Fibroblast of lung (primary cell): Measurements from ENCODE around the gene BTBD9. TPM values are rescaled to one million over a fixed set of nuclear protein-coding genes. Genes with fewer than 3 reads are reported as not detected.
A peak's percentile ranks its signal among the peaks of the same experiment; 100 is the strongest.

Source experiments
- DNase-seq, 2 donors: peaks; one replicate each; pipeline versions ENCODE4 v3.0.0 to v3.0.0-alpha.2; 2010; ENCODE audit warnings: low read depth in 2 of 2
- H2AFZ ChIP-seq: 2 replicates; pipeline ENCODE4 v1.5.1; 2012; ENCODE audit warnings: low read length, control low read depth, inconsistent platforms
- H3K27ac ChIP-seq: 2 replicates; pipeline ENCODE4 v1.5.1; 2011; ENCODE audit warnings: low read length, control low read depth; ENCODE audit not compliant: insufficient read depth
- H3K27me3 ChIP-seq: 2 replicates; pipeline ENCODE4 v1.5.1; 2011; ENCODE audit warnings: mild to moderate bottlenecking, low read length; ENCODE audit not compliant: control insufficient read depth, insufficient read depth
- H3K36me3 ChIP-seq: 2 replicates; pipeline ENCODE4 v1.5.1; 2011; ENCODE audit warnings: low read length; ENCODE audit not compliant: control insufficient read depth, insufficient read depth
- H3K4me1 ChIP-seq: 2 replicates; pipeline ENCODE4 v1.5.1; 2011; ENCODE audit warnings: low read length; ENCODE audit not compliant: control insufficient read depth, insufficient read depth; ENCODE audit errors: extremely low read depth
- H3K4me2 ChIP-seq: 2 replicates; pipeline ENCODE4 v1.5.1; 2011; ENCODE audit warnings: low read length, control low read depth; ENCODE audit not compliant: insufficient read depth; ENCODE audit errors: extremely low read depth
- H3K4me3 ChIP-seq, 4 experiments: fragments of 200-600 bp in 1 of 4; sonication (generic) in 1 of 4; replicated peaks in 1 of 4; 2 replicates each; pipeline ENCODE4 v1.5.1; 2011 to 2016; ENCODE audit warnings: low read length in 4 of 4, low read depth in 3 of 4, mild to moderate bottlenecking in 3 of 4, control low read depth in 2 of 4, inconsistent platforms in 1 of 4, mixed read lengths in 1 of 4; ENCODE audit not compliant: insufficient read depth in 1 of 4; ENCODE audit errors: control extremely low read depth in 1 of 4
- H3K79me2 ChIP-seq: 2 replicates; pipeline ENCODE4 v1.5.1; 2012; ENCODE audit warnings: mild to moderate bottlenecking, low read length, inconsistent platforms; ENCODE audit not compliant: control insufficient read depth, insufficient read depth
- H3K9ac ChIP-seq: 2 replicates; pipeline ENCODE4 v1.5.1; 2011; ENCODE audit warnings: mild to moderate bottlenecking, low read length, control low read depth; ENCODE audit not compliant: insufficient read depth
- H3K9me3 ChIP-seq: 2 replicates; pipeline ENCODE4 v1.5.1; 2012; ENCODE audit warnings: low read depth, low read length; ENCODE audit not compliant: control insufficient read depth, insufficient read depth
- H4K20me1 ChIP-seq: 2 replicates; pipeline ENCODE4 v1.5.1; 2011; ENCODE audit warnings: low read length; ENCODE audit not compliant: control insufficient read depth, insufficient read depth; ENCODE audit errors: extremely low read depth
- EZH2 ChIP-seq: IDR thresholded peaks from 2 replicates; pipeline ENCODE4 v1.5.1; 2012; ENCODE audit warnings: low read length, control low read depth, mild to moderate bottlenecking; ENCODE audit errors: missing control alignments
- polyA plus RNA-seq, 2 donors: library from polyadenylated mRNA; depleted of rRNA in 1 of 2; stranded (reverse) in 1 of 2; unstranded in 1 of 2; fragments of >200 nt; gene quantifications; 2 replicates each; pipeline ENCODE4 v1.2.1, GENCODE V29; 2011 to 2012; ENCODE audit warnings: missing spikeins in 1 of 2
- total RNA-seq: library from RNA; depleted of rRNA; stranded (reverse); fragments of >200 nt; gene quantifications from 2 replicates; pipeline ENCODE4 v1.2.1, GENCODE V29; 2014
- TF ChIP-seq, protein P1 (sequence below), 2 donors: IDR thresholded peaks in 1 of 2; conservative IDR thresholded peaks in 1 of 2; 1 replicate in 1 of 2; 2 replicates in 1 of 2; pipeline ENCODE4 v1.5.1; 2011 to 2012; ENCODE audit warnings: low read length in 2 of 2, control low read depth in 1 of 2, inconsistent platforms in 1 of 2, low read depth in 1 of 2, mild to moderate bottlenecking in 1 of 2

BTBD9 gene
- total and polyA plus RNA-seq, 2 donors (not counting 1 experiment from before 2014, with no cell fraction given), result 7.7 to 13.4 TPM

DNA sequence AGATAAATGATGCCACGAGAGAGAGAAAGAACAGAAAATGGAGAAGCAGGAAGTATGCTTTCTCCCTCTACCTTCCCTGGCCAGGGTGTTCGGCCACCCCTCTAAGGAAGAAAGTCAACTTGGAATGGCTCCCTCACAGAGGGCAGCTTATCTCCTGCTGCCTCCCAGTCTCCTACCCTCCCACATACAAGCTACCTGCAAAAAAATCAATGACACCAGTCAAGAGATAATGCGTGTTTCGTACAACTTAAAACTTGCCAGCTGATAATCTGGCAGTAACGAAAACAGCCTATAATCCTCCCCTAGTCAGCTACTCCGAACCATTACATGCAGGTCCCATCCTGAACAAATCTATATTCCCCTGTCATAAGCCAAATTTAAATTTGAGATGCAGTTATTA lies 61.7 kb downstream of the BTBD9 start:
- H3K4me3 ChIP-seq, result no peak overlapping the region
- TF ChIP-seq, protein P1, sequence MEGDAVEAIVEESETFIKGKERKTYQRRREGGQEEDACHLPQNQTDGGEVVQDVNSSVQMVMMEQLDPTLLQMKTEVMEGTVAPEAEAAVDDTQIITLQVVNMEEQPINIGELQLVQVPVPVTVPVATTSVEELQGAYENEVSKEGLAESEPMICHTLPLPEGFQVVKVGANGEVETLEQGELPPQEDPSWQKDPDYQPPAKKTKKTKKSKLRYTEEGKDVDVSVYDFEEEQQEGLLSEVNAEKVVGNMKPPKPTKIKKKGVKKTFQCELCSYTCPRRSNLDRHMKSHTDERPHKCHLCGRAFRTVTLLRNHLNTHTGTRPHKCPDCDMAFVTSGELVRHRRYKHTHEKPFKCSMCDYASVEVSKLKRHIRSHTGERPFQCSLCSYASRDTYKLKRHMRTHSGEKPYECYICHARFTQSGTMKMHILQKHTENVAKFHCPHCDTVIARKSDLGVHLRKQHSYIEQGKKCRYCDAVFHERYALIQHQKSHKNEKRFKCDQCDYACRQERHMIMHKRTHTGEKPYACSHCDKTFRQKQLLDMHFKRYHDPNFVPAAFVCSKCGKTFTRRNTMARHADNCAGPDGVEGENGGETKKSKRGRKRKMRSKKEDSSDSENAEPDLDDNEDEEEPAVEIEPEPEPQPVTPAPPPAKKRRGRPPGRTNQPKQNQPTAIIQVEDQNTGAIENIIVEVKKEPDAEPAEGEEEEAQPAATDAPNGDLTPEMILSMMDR (conservative IDR thresholded peaks at IDR 0.05 in 1 of 2, IDR thresholded peaks at IDR 0.05 in 1 of 2; ENCODE audit: low read depth in 1 of 2, low read length in 2 of 2), result no peak
- TF ChIP-seq EZH2, result no peak

DNA sequence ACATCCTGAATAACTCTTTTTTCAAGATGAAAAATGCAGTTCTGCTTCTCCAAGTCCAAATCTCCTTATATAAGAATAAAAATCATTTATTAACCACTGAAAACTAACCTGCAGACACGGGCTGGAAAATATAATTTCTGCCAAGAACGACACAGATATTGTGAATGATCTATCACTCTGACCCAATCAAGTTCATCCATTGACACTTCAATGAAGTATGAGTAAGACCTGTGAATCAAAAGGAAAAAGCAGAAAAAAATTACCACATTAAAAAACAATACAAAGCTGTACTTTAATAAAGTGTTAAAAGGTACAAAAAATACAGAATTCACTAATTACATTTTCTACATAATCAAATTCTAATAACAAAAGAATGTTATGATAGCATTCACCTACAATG lies 62.2 kb downstream of the BTBD9 start:
- Histone ChIP-seq H2AFZ (no peak overlapping the region), H3K36me3 (no peaks in the 10 kb centered on the region), H3K4me3 (no peak overlapping the region), H3K4me2 (no peak overlapping the region), H3K27me3 (no peaks in the 10 kb centered on the region), H4K20me1 (no peaks in the 10 kb centered on the region), H3K27ac (no peak overlapping the region), H3K4me1 (no peaks in the 10 kb centered on the region), H3K9ac (no peak overlapping the region), H3K9me3 (no peaks in the 10 kb centered on the region), H3K79me2 (no peaks in the 10 kb centered on the region)
- no peak for DNase-seq
- no peak for TF ChIP-seq EZH2
- TF ChIP-seq, protein P1 (conservative IDR thresholded peaks at IDR 0.05 in 1 of 2, IDR thresholded peaks at IDR 0.05 in 1 of 2; ENCODE audit: low read depth in 1 of 2, low read length in 2 of 2), result no peak

More for the DNA sequence above, 61.7 kb downstream of the BTBD9 start:
- Histone ChIP-seq H4K20me1 (no peaks in the 10 kb centered on the region), H3K9ac (no peak overlapping the region), H3K36me3 (no peaks in the 10 kb centered on the region), H3K27me3 (no peaks in the 10 kb centered on the region), H3K4me1 (no peaks in the 10 kb centered on the region), H3K9me3 (no peaks in the 10 kb centered on the region), H3K79me2 (no peaks in the 10 kb centered on the region), H3K27ac (no peak overlapping the region), H3K4me2 (no peak overlapping the region), H2AFZ (no peak overlapping the region)
- DNase-seq, result no peak

DNA sequence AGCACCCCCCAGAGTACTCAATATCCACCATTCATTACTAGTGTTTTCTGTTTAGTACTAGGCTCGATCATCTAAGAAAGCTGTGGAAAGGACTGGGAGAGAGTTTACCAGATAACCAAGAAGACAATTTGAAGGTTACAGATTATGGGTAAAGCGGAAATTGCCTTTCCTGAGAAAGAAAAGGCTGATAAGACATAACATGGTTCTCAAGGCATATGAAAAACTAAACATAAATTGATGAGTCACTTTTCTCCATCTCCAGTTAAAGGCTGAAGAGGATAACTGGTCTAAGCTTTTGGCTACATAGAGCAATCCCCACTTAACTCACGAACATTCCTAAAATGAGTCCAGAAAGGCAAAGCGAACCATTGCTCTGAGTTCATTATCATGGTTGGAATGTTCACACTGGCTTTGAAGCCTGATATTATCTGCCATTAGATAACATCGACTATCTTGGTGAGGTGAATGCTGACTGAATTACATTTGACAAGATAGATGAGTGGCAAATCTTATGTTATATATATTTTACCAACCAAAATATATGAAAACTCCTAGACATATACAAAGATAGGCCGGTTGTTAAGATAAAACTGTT lies 65.8 kb downstream of the BTBD9 start:
- Histone ChIP-seq H3K9ac (no peak overlapping the region), H4K20me1 (no peaks in the 10 kb centered on the region), H3K9me3 (no peaks in the 10 kb centered on the region), H3K4me3 (no peak overlapping the region), H3K27ac (no peak overlapping the region), H3K27me3 (no peaks in the 10 kb centered on the region), H3K36me3 (no peaks in the 10 kb centered on the region), H3K4me1 (no peaks in the 10 kb centered on the region), H3K4me2 (no peak overlapping the region), H3K79me2 (no peaks in the 10 kb centered on the region), H2AFZ (no peak overlapping the region)
- DNase-seq, result peak; percentile 17 to 32
- TF ChIP-seq, protein P1 (conservative IDR thresholded peaks at IDR 0.05 in 1 of 2, IDR thresholded peaks at IDR 0.05 in 1 of 2; ENCODE audit: low read depth in 1 of 2, low read length in 2 of 2), result no peak
- TF ChIP-seq EZH2, result no peak
